ENCODE data around the gene CACNA1G.

Gene CACNA1G

GRCh38 chr17:50560185-50560824 is at the start of gene CACNA1G:
CACNA1G (plus strand) TSS chr17:50560715; CDS start chr17:50561460, 745 bp downstream.
- no peak for DNase-seq

GRCh38 chr17:50511058-50511457 is 49.5 kb upstream of the CACNA1G start:
- DNase-seq: no peak

DNA sequence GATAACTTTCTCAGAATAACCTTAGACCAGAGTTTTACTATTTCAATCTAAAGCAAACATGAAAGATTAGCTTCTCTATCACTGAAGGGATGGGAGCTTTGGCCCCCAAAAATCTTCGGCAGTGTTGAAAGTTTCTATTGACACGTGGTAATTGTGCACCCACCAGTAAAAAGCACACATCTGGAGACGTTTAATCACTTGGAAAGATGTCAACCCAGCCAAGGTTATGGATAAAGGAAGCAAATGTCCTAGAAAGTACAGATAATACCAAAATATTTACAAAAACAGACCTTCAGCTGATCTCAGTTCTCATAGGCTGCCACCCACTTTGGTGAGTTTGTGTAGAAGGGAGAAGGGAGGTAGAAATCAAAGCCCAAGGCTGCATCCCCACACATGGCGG is 47.0 kb upstream of the CACNA1G start:
- DNase-seq: no peak

- no peak for DNase-seq
Measured at GRCh38 chr17:50514388-50514787, 46.1 kb upstream of the CACNA1G start.

DNA sequence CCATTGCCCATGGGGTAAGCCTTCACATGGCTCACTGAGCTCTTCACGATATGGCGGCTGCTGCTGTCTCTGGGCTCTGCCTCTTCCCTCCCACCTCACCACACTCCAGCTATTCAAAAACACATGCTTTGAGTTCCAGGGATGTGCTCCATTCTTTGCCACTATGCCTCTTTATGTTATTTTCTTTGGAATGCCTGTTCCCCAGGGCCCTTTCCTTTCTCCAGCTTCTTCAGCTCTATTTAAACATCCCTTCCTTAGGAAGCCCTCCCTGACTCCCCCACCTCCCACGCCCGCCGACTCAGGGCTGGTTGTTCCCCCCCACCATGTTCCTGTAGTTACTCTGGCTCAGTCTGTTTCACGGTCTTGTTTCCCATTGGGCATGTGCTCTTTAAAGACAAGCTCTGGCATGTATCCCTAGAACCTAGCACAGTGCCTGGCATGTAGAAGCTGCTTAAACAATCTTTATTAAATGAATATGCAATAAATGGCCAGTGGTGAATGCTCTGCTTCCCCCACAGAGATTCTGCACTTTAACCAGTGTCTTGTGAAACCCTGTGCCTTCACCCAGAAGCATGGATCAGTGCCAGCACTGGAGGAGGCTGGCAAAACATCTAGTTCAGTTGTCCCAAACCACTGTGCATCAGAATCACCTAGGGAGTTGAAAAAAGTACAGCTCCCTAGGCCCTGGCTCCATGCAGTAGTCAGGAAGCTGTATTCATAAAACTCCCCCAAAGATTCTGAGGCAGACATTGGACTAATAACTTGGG is 45.4 kb upstream of the CACNA1G start:
- no peak for DNase-seq

GRCh38 chr17:50517011-50517410 is 43.5 kb upstream of the CACNA1G start:
- no peak for DNase-seq

- no peak for DNase-seq
Measured at GRCh38 chr17:50517504-50518383, 42.8 kb upstream of the CACNA1G start.

DNA sequence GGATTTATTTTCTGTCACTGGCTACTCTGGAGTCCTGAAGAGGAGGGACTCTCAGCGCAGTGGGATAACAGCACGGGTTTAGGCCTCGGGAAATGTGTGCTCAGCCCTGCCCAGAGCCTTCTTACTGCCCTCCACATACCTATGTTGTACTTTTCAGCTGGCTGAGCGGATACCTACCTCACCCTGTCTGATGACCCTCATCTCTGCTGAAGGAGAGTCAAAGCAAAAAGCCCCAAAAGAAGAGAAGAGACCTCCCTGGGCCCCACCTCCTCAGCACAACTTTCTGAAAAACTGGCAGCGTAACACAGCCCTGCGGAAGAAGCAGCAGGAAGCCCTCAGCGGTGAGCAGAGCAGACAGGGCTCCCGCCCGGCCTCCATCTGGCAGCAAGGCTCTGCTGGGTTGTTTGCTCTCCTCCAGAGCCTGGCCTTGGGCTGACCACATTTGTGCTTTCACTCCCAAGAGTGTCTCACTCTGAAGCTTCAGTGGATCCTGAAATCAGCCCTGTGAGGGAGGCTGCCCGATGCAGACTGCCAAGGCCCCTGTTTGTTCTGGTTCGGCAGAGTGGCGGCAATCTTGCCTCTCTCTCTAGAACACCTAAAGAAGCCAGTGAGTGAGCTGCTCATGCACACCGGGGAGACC is 42.0 kb upstream of the CACNA1G start:
- no peak for DNase-seq

- DNase-seq: no peak
Measured at GRCh38 chr17:50519141-50519834, 41.2 kb upstream of the CACNA1G start.

- DNase-seq: no peak
Measured at GRCh38 chr17:50520483-50520882, 40.0 kb upstream of the CACNA1G start.

GRCh38 chr17:50521514-50521913 is 39.0 kb upstream of the CACNA1G start:
- DNase-seq: no peak

DNA sequence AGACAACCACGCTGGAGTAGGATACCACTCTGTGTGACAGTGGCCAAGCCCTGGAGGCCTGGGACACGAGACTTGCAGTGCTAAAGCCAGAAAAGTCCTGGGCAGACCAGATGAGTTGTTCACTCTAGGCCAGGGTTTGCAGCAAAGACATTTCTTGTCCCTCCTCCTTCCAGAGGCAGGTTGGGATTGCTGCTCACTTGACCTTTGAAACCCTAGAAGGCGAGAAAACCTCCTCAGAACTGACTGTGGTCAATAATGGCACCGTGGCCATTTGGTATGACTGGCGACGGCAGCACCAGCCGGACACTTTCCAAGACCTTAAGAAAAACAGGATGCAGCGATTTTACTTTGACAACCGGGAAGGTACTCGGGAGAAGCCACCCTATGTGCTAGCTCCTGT is 37.7 kb upstream of the CACNA1G start:
- DNase-seq: no peak

DNA sequence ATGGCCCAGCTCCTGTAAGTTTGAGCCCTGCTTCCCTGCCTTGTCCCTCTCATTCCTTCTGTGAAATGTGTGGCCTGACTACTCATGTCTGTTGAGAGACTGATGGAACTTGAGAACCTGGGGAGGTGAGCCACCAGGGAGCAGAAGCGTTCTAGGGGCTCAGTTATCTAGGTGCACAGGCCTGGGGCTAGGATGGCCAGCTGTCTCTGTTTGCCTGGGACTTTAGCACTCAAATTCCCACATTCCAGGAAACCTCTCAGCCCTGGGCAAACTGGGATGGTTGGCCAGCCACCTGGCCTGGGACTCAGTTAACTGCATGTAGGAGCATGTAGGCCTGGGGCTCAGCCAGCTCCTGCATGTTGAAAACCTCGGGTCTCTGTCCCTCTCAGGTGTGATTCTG is 37.3 kb upstream of the CACNA1G start:
- no peak for DNase-seq

GRCh38 chr17:50524838-50525237 is 35.7 kb upstream of the CACNA1G start:
- DNase-seq: no peak

DNA sequence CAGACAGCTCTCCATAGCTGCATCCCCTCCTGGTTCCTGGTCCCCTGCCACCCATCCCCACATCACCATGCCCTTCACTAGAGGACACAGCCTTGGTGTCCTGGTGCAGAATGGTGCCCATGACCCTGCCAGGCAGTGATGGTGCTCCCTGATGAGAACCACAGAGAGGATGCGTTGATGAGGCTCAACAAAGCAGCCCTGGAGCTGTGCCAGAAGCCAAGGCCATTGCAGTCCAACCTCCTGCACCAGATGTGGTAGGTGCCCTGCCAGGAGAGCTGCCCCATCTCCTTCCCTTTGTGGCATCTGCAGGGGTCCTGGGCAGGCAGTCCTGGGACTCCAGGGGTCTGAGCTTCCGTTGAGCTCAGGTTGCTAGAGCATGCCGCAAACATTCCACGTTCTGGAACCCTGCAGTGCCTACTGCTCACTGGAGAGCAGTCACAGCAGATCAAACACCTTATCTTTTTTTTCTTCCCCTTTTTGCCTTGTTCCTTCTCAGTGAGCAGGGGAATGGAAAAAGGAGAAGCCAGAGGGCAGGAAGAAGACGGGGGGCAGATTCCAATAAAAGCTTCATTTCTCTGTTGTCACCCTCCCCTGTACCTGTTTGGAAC is 33.3 kb upstream of the CACNA1G start:
- DNase-seq: no peak

DNA sequence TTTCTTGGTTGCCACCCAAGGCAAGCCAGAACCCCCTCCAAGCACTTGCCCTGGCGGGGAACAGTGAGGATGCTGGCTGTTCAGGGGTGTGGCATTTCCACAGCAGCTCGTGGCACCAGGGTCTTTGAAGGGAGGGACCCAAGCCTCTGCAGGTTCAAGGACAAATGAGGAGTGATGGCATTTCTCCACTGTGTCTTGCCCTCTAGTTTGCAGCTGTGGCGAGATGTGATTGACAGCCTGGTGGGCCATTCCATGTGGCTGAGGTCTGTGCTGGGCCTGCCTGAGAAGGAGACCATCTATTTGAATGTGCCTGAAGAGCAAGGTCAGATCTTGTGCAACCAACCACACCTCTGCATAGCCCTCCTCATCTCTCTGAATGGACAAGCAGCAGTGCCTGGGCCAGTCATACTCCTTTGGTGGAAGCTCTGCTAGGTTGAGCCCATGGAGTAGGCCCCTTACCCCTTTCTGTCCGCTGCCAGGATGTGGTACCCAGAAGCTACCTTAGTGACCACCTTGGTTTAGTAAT is 32.5 kb upstream of the CACNA1G start:
- DNase-seq: no peak

DNA sequence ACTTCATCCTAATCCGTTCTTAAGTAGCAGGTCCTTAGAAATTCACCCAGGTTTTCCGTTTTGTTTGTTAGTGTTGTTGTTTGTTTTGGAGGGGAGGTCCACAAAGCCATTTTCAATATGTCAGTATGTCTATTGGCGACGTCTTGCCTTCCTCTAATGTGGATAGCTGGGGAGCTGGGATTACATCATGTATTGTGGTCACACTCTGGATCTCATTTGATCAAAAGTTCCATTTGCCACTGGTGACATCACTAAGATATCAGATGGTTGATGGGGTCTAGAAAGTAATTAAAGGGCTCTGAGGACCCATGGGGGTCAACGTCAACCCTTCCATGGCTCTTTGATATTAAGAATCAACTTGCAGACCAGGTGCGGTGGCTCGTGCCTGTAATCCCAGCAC is 30.7 kb upstream of the CACNA1G start:
- no peak for DNase-seq

- no peak for DNase-seq
Measured at GRCh38 chr17:50531428-50532025, 29.0 kb upstream of the CACNA1G start.

DNA sequence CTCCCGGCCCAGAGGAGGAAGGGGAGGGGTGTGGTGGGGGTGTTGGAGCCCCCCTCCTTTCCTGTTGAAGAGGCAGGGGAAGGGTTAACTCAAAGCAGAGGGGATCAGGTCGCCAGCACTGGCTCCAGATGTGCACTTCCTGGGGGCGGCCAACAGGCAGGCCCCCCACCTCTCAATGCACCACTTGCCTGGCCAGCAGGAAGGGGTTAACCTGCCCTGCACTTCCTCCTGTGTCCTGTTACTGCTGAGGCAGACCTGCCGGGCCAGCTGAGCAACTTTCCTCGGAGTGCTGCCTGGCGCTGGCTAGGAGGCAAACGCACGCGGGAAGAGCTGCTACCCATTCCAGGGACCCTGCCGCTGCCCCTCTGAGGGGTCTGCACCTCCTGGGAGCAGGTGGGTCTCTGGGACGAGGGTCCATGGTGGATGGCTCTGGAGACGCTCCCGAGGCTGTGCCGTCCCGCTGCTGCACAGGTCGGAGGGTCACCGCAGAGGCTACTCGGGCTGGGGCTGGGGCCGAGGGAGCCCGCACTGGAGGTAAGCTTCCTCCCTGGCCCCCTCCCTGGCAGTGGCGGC is 28.0 kb upstream of the CACNA1G start, which contains the start of gene EPN3:
Gene EPN3 (plus strand): TSS at position 284 of the 573 bp plus-strand sequence. CDS start 3,822 bp downstream, outside the sequence.
- no peak for DNase-seq

DNA sequence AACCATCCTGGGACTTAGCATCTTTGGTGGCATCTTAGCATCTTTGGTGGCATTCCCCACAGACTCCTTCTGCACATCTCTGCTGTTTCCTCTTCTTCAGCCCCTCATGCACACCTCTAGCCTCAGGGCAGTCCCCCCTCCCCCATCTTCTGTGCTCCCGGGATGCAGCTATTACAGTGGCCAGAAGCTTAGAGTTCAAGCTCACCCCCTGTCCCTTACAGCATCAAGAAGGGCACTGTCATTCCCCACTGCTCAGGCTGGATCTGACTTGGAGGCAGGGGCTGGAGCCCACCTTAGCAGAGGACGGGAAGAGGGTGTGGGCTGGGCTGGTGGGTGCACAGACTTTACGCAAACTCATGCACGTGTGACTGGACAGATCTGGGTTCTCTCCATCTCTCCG is 27.3 kb upstream of the CACNA1G start:
- DNase-seq: no peak

GRCh38 chr17:50533720-50534148 is 26.8 kb upstream of the CACNA1G start:
- no peak for DNase-seq

Measured in NCI-H1417 treated with DMSO at 0.1 percent for 48 hours (cell line).